SK-N-SH (cell line): ENCODE data around the gene NAP1L1. TPM values are rescaled to one million over a fixed set of nuclear protein-coding genes. Genes with fewer than 3 reads are reported as not detected.

Experiments used
- CTCF ChIA-PET: fragments of 300-600, 350-600 bp; formaldehyde crosslinking; extraction: SDS; loops from one replicate; lab custom pipeline; 2021; lab: Yijun Ruan, JAX
- POLR2A ChIA-PET: fragments of 350-600 bp; sonication (Branson Sonifier 250); formaldehyde crosslinking; extraction: SDS; loops from one replicate; lab custom pipeline; 2020; ENCODE audit warnings: antibody characterized with exemption, inconsistent platforms; lab: Yijun Ruan, JAX
- DNase-seq: peaks from one replicate; pipeline ENCODE4 v3.0.0; 2012
- H2AFZ ChIP-seq: fragments of 200-600 bp; sonication (generic); 2 replicates; pipeline ENCODE4 v1.8.1; 2016; ENCODE audit warnings: antibody characterized with exemption, mild to moderate bottlenecking, low read depth
- H3F3A ChIP-seq: fragments of 200-600 bp; sonication (generic); replicated peaks from 2 replicates; pipeline ENCODE3; 2016; ENCODE audit warnings: antibody characterized with exemption, mild to moderate bottlenecking; ENCODE audit not compliant: insufficient read depth
- H3K27ac ChIP-seq, 2 experiments: fragments of 200-500 bp in 1 of 2; fragments of 200-600 bp in 1 of 2; sonication (Bioruptor generic) in 1 of 2; sonication (generic), shearing (Covaris generic) in 1 of 2; 2 replicates each; pipeline versions ENCODE4 v1.5.1 to v1.6.1; 2014 to 2016; ENCODE audit warnings: low read depth in 2 of 2, inconsistent platforms in 1 of 2, low read length in 1 of 2, mild to moderate bottlenecking in 1 of 2, mixed read lengths in 1 of 2
- H3K27me3 ChIP-seq: fragments of 200-600 bp; sonication (generic), shearing (Covaris generic); 2 replicates; pipeline ENCODE4 v1.6.1; 2016; ENCODE audit warnings: mixed run types; ENCODE audit not compliant: insufficient read depth
- H3K36me3 ChIP-seq, 2 experiments: fragments of 200-500 bp in 1 of 2; fragments of 200-600 bp in 1 of 2; sonication (Bioruptor generic) in 1 of 2; sonication (generic) in 1 of 2; replicated peaks in 1 of 2; 2 replicates each; pipeline versions ENCODE3 to v1.5.1; 2014 to 2016; ENCODE audit warnings: low read length in 1 of 2, mild to moderate bottlenecking in 1 of 2; ENCODE audit not compliant: insufficient read depth in 2 of 2, control insufficient read depth in 1 of 2
- H3K4me1 ChIP-seq, 2 experiments: fragments of 200-500 bp in 1 of 2; fragments of 200-600 bp in 1 of 2; sonication (Bioruptor generic) in 1 of 2; sonication (generic), shearing (Covaris generic) in 1 of 2; 2 replicates each; pipeline versions ENCODE4 v1.5.1 to v1.6.1; 2014 to 2016; ENCODE audit warnings: low read depth in 1 of 2, low read length in 1 of 2, mixed run types in 1 of 2; ENCODE audit not compliant: insufficient read depth in 2 of 2, control insufficient read depth in 1 of 2
- H3K4me2 ChIP-seq: fragments of 200-600 bp; sonication (generic), shearing (Covaris generic); 2 replicates; pipeline ENCODE4 v1.6.1; 2017; ENCODE audit warnings: mixed run types
- H3K4me3 ChIP-seq, 2 experiments: fragments of 200-500 bp in 1 of 2; fragments of 200-600 bp in 1 of 2; sonication (Bioruptor generic) in 1 of 2; sonication (generic), shearing (Covaris generic) in 1 of 2; 2 replicates each; pipeline versions ENCODE4 v1.5.1 to v1.8.1; 2014 to 2016; ENCODE audit warnings: low read depth in 2 of 2, inconsistent platforms in 1 of 2, low read length in 1 of 2, mild to moderate bottlenecking in 1 of 2, mixed read lengths in 1 of 2, moderate library complexity in 1 of 2
- H3K79me2 ChIP-seq: fragments of 200-600 bp; sonication (generic); 2 replicates; pipeline ENCODE4 v1.8.1; 2017; ENCODE audit warnings: mild to moderate bottlenecking; ENCODE audit not compliant: insufficient read depth
- H3K9ac ChIP-seq: fragments of 200-600 bp; sonication (generic); 2 replicates; pipeline ENCODE4 v1.6.1; 2017; ENCODE audit warnings: mixed run types
- H3K9me2 ChIP-seq: fragments of 200-600 bp; sonication (generic); 2 replicates; pipeline ENCODE4 v1.6.1; 2017; ENCODE audit warnings: mixed run types
- H3K9me3 ChIP-seq: fragments of 200-600 bp; sonication (generic); 2 replicates; pipeline ENCODE4 v1.6.1; 2017; ENCODE audit warnings: mixed run types, mild to moderate bottlenecking, moderate library complexity
- H4K20me1 ChIP-seq: fragments of 200-600 bp; sonication (generic); 2 replicates; pipeline ENCODE4 v1.6.1; 2017; ENCODE audit warnings: mild to moderate bottlenecking, mixed run types; ENCODE audit not compliant: insufficient read depth
- CHD2 ChIP-seq: fragments of 150-350 bp; IDR thresholded peaks from 2 replicates; pipeline ENCODE4 v1.6.1; 2018; ENCODE audit warnings: low read length; ENCODE audit not compliant: partially characterized antibody
- CTCF ChIP-seq: fragments of 200-600 bp; sonication (generic); IDR thresholded peaks from 2 replicates; pipeline ENCODE4 v1.6.1; 2017; ENCODE audit warnings: antibody characterized with exemption, mild to moderate bottlenecking, moderate library complexity
- ELF1 ChIP-seq: IDR thresholded peaks from 2 replicates; pipeline ENCODE4 v1.4.0; 2012
- EP300 ChIP-seq, 2 experiments: IDR thresholded peaks; 2 replicates each; pipeline versions ENCODE4 v1.4.0 to v1.6.1; 2012; ENCODE audit warnings: borderline replicate concordance in 1 of 2, low read depth in 1 of 2, low read length in 1 of 2
- FOSL2 ChIP-seq: IDR thresholded peaks from 2 replicates; pipeline ENCODE4 v1.4.0; 2012; ENCODE audit warnings: low read depth, mild to moderate bottlenecking, moderate library complexity, borderline replicate concordance
- FOXJ3 ChIP-seq: sonication (generic); formaldehyde crosslinking; IDR thresholded peaks from 2 replicates; pipeline ENCODE4 v1.5.1; 2020; ENCODE audit warnings: mild to moderate bottlenecking, missing genetic modification reagents
- FOXM1 ChIP-seq: IDR thresholded peaks from 2 replicates; pipeline ENCODE4 v1.4.0; 2012; ENCODE audit warnings: low read depth, mild to moderate bottlenecking
- IRF3 ChIP-seq: fragments of 150-350 bp; IDR thresholded peaks from 2 replicates; pipeline ENCODE4 v1.6.1; 2016; ENCODE audit warnings: mild to moderate bottlenecking, low read depth, low read length
- JUND ChIP-seq: IDR thresholded peaks from 2 replicates; pipeline ENCODE4 v1.4.0; 2012
- NFIC ChIP-seq: IDR thresholded peaks from 2 replicates; pipeline ENCODE4 v1.4.0; 2012; ENCODE audit warnings: borderline replicate concordance
- PBX3 ChIP-seq: IDR thresholded peaks from 2 replicates; pipeline ENCODE4; 2012
- POLR2AphosphoS5 ChIP-seq: IDR thresholded peaks from 2 replicates; pipeline ENCODE4 v1.6.1; 2012; ENCODE audit warnings: low read depth, low read length
- RAD21 ChIP-seq: IDR thresholded peaks from 2 replicates; pipeline ENCODE4 v1.6.1; 2012; ENCODE audit warnings: mild to moderate bottlenecking, low read length
- RFX5 ChIP-seq: IDR thresholded peaks from 2 replicates; pipeline ENCODE4 v1.6.1; 2012; ENCODE audit warnings: mild to moderate bottlenecking, improper control_type of control experiment, low read length
- RXRA ChIP-seq: IDR thresholded peaks from 2 replicates; pipeline ENCODE4 v1.4.0; 2012; ENCODE audit warnings: low read depth, mild to moderate bottlenecking, borderline replicate concordance
- SIN3A ChIP-seq: IDR thresholded peaks from 2 replicates; pipeline ENCODE4 v1.6.1; 2012; ENCODE audit warnings: low read depth, mild to moderate bottlenecking, low read length, moderate library complexity, borderline replicate concordance
- SMC3 ChIP-seq: IDR thresholded peaks from 2 replicates; pipeline ENCODE4 v1.6.1; 2012; ENCODE audit warnings: low read depth, low read length, improper control_type of control experiment
- TAF1 ChIP-seq: IDR thresholded peaks from 2 replicates; pipeline ENCODE4 v1.6.1; 2012; ENCODE audit warnings: low read depth, mild to moderate bottlenecking, low read length, moderate library complexity, borderline replicate concordance
- TCF12 ChIP-seq: IDR thresholded peaks from 2 replicates; pipeline ENCODE4 v1.4.0; 2012
- TEAD4 ChIP-seq: IDR thresholded peaks from 2 replicates; pipeline ENCODE4 v1.4.0; 2012; ENCODE audit warnings: mild to moderate bottlenecking, borderline replicate concordance; ENCODE audit not compliant: insufficient read depth
- USF1 ChIP-seq: IDR thresholded peaks from 2 replicates; pipeline ENCODE4 v1.4.0; 2012; ENCODE audit warnings: low read depth, borderline replicate concordance
- YY1 ChIP-seq: IDR thresholded peaks from 2 replicates; pipeline ENCODE4 v1.4.0; 2012; ENCODE audit warnings: low read depth, mild to moderate bottlenecking
- ZBTB33 ChIP-seq: IDR thresholded peaks from 2 replicates; pipeline ENCODE4 v1.4.0; 2012; ENCODE audit warnings: low read depth, borderline replicate concordance
- WGBS: methylation state at CpG from one replicate; pipeline ENCODE4 v1.1.6; 2017; ENCODE audit warnings: low lambda C conversion rate; 5-methylcytosine and 5-hydroxymethylcytosine counted together
- polyA plus RNA-seq, 3 experiments: library from polyadenylated mRNA; depleted of rRNA; stranded (reverse); fragments of >200 nt; gene quantifications; 2 replicates each; pipeline ENCODE4 v1.2.3, GENCODE V29; 2012

NAP1L1 gene
- polyA plus RNA-seq, 1 of the 3 experiments (the other 2 are of a cell fraction): 197 TPM

GRCh38 chr12:76119887-76120286 is 35.4 kb upstream of the NAP1L1 start:
- Histone ChIP-seq H3K9me3 (no peaks in the 10 kb centered on the region), H3K4me2 (no peak overlapping the region), H3F3A (peaks cover 14% of the 10 kb centered on the region), H3K9me2 (no peaks in the 10 kb centered on the region), H3K79me2 (no peaks in the 10 kb centered on the region), H4K20me1 (no peaks in the 10 kb centered on the region), H3K36me3 (no peaks in the 10 kb centered on the region), H3K4me3 (no peak overlapping the region), H2AFZ (no peak overlapping the region; the same call in 1 of the 2 replicates), H3K27me3 (no peaks in the 10 kb centered on the region), H3K27ac (no peak overlapping the region), H3K4me1 (peaks cover 0 to 9% of the 10 kb centered on the region in 2 experiments; a peak in 1 of 4 replicates), H3K9ac (no peak overlapping the region)
- CTCF ChIA-PET: no interaction called here
- TF ChIP-seq IRF3 (no peak), RFX5 (no peak), FOXM1 (no peak), FOSL2 (no peak), TAF1 (no peak), TEAD4 (no peak), ZBTB33 (no peak), FOXJ3 (CRISPR knock-in tag) (no peak), PBX3 (no peak), POLR2AphosphoS5 (no peak), EP300 (IDR thresholded peaks at IDR 0.05; ENCODE audit: borderline replicate concordance in 1 of 2, low read depth in 1 of 2, low read length in 1 of 2) (no peak), ELF1 (no peak), TCF12 (no peak), RAD21 (no peak)
- 89% methylated on average over 6 of the region's 6 CpGs for WGBS
- DNase-seq: no peak
- POLR2A ChIA-PET: no interaction called here

GRCh38 chr12:76117751-76118150 is 33.3 kb upstream of the NAP1L1 start:
- DNase-seq: no peak
- Histone ChIP-seq H3F3A (peaks cover 3% of the 10 kb centered on the region), H3K9me3 (no peaks in the 10 kb centered on the region), H4K20me1 (no peaks in the 10 kb centered on the region), H3K9me2 (no peaks in the 10 kb centered on the region), H2AFZ (no peak overlapping the region), H3K36me3 (no peaks in the 10 kb centered on the region), H3K4me2 (no peak overlapping the region), H3K4me3 (no peak overlapping the region), H3K4me1 (peaks cover 0 to under 1% of the 10 kb centered on the region in 2 experiments; a peak in 1 of 4 replicates), H3K79me2 (no peaks in the 10 kb centered on the region), H3K9ac (no peak overlapping the region), H3K27ac (no peak overlapping the region), H3K27me3 (no peaks in the 10 kb centered on the region)
- CTCF ChIA-PET: interaction anchor here (0.6 kb wide), 1 partner anchor 70 kb away, joined by 4 read pairs; no protein-coding TSS in a partner anchor
- POLR2A ChIA-PET: no interaction called here
- whole genome bisulfite sequencing: 98% methylated on average over 2 of the region's 2 CpGs
- TF ChIP-seq JUND (no peak), TEAD4 (no peak), YY1 (no peak), CTCF (no peak), TCF12 (no peak), RXRA (no peak), NFIC (no peak), SIN3A (no peak), SMC3 (no peak), FOSL2 (no peak), CHD2 (no peak), USF1 (no peak)
